HG02571 (cell line): ENCODE results near the gene CNTNAP2.
"Not testable (repeated sequence)": the region's sequence is repeated elsewhere in the genome, so short reads cannot be mapped to it uniquely, and the experiment has no call there.

ENCODE experiments used
- ATAC-seq: cut with Tn5 transposase; IDR thresholded peaks from one replicate; pipeline ENCODE4 v1.9.1; 2021; ENCODE audit warnings: mild to moderate bottlenecking, moderate library complexity; ENCODE audit not compliant: unreplicated experiment

CNTNAP2 gene

DNA sequence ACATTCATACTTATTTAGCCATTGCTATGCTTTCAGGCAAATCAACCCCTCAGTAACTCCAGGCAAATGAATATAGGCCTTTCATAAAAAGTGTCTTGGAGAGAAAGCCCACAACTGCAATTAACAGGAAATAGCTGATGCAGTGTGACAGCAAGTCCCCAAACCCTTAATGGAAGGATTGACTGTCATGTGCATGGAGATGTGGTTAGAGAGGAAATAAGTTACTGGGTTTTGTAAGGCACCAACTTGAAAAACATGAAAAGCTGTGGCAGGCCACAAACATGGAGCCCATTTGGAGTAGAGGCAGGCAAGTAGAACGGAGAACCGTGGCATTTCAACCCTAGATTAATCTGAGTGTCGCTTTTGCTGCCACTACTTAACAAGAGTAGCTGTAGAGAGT, 1924.6 kb downstream of the CNTNAP2 start:
- ATAC-seq: no peak

DNA sequence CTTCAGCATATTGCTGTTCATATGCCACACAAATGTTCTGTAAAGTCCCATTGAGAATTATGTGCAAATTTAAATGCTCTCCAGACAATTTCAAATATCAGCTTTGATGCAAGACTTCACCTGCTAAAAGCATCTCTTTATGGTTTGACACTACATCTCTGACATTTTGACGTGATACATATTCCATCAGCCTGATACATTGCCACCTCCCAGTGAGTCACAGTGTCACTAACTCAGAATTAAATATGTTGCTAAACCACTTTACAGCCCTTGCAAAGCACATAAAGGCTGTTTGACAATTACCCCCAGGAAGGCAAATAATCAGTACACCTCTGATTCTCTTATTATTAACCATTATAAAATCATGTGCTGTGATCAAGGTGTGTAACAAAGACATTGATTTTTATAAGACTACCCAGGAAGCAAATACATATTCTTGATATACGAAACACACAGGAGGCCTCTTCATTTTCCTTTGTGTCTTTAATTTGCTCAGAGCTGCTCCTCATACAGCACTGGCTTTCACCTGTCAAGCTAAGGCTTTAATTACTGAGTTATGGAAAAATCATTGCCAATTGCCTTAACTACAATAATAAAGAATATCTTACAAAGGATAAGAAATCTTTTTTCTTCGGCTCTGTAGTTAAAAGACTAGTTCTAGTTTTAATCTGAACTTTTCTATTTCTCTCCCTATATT, 1926.5 kb downstream of the CNTNAP2 start:
- no peak for ATAC-seq

DNA sequence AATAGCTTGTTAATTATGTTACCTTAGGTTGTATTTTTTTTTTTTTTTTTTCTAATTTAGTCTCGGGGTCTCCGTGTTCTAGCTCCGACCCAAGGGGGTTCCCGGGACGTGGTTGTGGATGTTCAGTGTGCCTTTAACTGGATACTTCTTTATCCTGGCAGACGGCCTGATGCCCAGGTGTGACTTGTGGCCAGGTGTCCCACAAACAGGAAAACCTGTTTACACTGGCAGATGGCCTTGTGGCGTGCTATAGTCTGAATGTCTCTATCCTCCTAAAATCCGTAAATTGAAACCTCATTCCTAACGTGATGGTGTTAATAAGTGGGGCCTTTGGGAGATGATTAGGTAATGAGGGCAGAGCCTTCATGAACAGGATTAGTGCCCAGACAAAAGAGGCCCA, 1927.6 kb downstream of the CNTNAP2 start:
- no peak for ATAC-seq

DNA sequence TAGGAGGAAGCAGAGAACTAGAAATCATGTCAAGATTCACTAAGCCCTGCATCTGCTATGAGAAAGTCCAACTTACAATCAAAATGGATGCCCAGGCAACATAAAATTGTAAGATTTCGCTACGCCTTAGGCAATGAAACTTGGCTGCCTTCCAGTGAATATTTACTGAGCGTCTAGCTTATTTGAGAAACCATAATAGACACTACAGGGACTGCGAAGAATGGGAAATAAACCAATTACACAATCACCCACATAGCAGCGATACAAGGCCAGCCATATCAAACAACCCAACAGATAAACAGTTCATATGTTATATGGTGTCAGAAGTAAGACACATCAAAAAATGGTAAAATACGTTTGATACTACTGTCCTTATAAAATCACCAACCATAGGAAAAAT, 1928.9 kb downstream of the CNTNAP2 start:
- ATAC-seq: no peak

DNA sequence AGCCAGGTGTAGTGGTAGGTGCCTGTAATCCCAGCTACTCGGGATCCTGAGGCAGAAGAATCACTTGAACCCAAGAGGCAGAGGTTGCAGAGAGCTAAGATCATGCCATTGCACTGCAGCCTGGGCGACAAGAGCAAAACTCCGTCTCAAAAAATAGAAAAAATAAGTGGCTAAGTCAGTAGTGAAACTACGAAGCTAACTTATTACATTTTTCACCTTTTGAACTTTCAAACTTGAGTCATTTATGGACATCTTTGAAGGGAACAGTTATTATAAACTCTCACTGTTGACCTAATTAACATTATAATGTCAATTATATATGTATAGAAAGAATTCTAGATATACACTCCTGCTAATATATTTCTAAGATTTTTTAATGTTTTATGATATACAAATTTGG, 1932.5 kb downstream of the CNTNAP2 start:
- ATAC-seq: no peak

DNA sequence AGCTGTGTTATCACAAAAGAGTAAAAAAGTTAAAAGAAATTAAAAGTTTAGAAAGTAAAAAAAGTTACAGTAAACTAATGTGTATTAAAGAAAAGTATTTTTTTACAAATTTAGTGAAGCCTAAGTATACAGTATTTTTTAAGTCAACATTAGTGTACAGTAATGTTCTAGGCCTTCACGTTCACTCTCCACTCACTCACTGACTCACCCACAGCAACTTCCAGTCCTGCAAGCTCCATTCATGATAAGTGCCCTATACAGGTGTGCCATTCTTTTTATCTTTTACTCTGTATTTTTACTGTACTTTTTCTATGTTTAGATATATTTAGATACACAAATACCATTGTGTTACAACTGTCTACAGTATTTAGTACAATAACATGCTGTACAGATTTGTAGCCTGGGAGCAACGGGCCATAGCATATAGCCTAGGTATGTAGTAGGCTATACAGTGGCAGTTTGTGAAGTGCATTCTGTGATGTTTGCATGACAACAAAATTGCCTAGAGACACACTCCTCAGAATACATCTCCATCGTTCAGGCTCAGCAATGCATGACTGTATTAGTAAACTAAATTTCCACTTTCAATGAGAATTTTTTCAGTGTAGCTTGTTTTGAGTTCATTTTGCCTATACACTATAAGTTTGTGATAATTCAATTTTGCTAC, 1934.0 kb downstream of the CNTNAP2 start:
- no peak for ATAC-seq

DNA sequence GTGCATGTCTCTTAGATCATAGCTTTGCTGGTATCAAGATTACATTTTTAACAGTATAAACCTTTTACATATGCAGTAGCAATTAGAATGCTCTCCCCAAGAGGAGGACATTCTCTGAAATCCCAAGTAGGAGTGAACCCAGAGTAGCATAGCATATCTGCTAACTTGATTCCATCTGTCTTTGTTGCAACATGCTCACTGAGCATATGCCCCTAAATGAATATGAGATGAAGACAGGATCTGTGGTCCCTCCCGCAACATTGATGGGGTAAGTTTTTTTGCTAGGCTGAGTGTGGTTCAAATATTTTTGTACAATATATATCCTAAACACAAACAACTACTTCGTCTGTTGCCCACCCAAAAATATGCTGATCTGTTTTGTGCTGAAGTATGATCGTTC, 1939.8 kb downstream of the CNTNAP2 start:
- ATAC-seq: no peak

DNA sequence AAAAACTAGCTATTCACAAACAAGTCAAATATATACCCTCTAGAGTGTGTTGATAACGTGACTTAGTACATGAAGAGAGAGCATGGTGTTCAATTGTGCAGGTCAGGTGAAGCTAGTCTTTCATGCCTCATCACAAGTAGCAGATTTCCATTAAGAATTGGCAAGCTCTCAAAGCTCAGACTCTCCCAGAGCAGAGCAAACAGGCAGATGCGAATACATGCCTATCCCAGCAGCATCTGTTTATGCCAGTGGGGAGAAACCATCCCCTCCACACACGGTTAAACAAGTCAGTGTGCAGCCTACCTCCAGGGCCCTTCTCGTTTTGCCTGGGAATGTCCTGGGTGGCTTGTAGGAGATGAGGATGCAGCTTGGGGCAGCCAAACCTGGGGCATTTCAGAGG, 1941.5 kb downstream of the CNTNAP2 start:
- ATAC-seq: no peak

DNA sequence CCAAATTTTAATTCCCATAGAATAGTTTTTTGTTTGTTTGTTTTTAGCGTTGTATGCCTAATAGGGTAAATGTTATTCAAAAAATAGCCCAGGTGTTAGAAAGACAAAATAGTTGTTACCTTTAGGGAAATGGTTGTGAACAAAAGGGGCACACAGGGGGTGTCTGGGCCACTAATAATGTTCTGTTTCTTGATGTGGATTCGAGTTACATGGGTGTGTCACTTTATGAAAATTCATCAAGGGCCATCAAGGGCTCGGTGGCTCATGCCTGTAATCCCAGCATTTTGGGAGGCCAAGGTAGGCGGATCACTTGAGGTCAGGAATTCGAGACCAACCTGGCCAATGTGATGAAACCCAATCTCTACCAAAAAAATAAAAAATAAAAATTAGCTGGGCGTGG, 1942.2 kb downstream of the CNTNAP2 start:
- no peak for ATAC-seq

DNA sequence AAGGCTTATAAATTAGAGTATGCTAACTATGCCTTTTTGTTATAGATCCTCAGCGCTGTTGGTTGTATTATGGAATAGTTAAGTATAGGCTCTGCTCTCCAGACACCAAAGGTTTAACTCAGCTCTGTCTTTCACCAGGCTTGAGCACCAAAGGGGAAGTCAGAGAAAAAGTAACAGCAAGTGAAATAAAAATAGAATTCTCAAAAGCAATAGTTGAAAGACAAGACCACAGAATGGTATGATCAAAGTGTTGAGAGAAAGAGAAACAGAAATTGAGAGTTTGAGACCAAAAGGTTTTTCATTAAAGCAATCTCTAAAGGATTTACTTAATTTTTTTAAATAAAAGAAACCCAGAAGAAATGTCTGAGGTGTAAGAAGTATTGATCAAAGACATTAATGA, 1944.1 kb downstream of the CNTNAP2 start:
- ATAC-seq: peak; percentile 59

DNA sequence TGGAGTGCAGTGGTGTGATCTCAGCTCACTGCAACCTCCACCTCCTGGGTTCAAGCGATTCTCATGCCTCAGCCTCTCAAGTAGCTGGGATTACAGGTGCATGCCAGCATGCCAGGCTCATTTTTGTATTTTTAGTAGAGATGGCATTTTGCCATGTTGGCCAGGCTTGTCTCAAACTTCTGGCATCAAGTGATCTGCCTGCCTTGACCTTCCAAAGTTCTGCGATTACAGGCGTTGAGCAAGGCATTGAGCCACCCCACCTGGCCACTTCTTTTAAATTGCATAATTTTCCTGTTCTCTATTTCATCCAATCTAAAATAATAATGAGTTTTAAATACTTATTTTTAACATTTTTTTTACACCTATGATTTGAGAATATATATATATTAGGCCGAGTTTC, 1961.5 kb downstream of the CNTNAP2 start:
- not testable (repeated sequence) for ATAC-seq

DNA sequence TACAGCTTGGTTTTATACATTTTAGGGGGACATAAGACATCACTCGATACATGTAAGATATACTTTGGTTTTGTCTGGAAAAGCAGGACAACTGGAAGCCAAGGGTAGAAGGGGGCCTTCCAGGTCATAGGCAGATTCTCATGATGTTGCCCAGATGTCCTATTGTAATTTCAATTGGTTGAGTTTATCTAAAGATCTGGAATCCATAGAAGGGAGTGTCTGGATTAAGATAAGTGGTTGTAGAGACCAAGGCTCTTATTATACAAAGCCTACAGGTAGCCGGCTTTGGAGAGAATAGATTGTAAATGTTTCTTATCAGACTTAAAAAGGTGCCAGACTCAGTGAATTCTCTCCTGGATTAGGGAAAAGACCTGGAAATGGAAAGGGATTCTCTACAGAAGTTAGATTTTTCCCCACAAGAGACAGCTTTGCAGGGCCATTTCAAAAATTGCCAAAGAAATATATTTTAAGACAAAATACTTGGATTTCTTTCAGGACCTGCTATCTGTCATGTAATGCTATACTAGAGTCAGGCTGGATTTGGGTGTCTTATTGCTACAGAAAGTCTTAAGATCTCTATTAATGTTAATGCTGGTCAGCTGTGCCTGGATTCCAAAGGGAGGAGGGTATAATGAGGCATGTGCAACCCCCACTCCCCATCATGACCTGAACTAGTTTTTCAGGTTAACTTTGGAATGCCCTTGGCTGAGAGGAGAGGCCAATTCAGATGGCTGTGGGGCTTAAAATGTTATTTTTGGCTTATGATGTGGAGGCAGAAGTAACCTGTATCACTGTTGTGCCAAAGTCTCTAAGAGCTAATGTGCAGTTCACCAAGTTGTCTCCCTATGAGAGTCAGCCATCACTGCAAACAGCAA, 1962.8 kb downstream of the CNTNAP2 start:
- no peak for ATAC-seq

DNA sequence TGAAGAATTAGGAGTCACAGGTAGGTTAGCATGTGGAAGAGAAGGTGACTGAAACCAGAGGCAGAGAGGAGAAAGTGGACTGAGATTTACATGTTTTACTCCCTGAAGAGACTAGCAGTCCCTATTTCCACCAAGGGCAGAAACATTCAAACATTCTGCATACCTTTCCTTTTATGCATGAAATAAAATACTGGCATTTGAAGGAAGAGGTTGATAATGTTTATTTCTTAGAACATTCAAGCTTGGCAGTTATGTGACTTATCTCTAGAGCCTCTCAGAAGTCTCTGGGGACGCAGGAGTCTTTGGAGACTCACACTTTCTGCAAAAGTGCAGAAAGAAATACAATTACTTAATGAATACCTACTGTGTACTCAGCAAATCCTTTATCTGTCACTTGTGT, 1966.8 kb downstream of the CNTNAP2 start:
- no peak for ATAC-seq

DNA sequence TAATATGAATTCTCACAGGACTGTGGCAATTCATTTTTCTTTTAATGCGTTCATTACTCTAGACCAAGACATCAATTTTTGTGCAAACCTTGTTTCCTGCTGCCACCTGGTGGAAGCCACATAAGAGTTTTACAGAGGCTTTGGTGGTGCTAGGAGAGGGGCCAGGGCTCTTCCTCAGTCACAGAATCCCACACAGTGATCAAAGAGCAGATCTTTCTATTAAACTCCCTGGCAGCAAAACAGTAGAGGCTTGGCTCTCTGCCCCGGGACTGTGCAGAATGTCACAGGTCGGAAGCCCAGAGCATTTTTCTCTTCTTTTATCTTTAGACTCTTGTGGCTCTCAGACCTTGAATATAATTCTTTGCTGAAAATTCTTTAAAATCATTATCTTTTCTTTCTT, 1967.5 kb downstream of the CNTNAP2 start:
- no peak for ATAC-seq

DNA sequence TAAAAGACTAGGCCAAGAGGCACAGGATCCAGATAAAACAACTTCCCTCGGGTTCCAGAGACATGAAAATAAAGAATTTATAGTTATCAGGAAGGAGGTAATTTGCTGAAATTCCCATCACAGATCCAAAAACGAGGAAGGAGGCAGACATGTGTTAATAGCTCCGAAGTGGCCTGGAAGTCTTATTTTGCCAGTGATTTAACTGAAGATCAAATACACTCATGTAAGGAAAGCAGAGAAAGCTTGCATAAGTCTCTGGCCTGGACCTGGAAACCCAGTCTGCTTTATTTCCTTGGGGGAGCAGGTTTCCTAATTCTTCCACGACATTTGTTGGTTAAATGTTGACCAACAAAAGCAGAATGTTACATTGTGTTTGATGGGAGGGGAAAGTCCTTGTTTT, 1975.3 kb downstream of the CNTNAP2 start:
- ATAC-seq: no peak

DNA sequence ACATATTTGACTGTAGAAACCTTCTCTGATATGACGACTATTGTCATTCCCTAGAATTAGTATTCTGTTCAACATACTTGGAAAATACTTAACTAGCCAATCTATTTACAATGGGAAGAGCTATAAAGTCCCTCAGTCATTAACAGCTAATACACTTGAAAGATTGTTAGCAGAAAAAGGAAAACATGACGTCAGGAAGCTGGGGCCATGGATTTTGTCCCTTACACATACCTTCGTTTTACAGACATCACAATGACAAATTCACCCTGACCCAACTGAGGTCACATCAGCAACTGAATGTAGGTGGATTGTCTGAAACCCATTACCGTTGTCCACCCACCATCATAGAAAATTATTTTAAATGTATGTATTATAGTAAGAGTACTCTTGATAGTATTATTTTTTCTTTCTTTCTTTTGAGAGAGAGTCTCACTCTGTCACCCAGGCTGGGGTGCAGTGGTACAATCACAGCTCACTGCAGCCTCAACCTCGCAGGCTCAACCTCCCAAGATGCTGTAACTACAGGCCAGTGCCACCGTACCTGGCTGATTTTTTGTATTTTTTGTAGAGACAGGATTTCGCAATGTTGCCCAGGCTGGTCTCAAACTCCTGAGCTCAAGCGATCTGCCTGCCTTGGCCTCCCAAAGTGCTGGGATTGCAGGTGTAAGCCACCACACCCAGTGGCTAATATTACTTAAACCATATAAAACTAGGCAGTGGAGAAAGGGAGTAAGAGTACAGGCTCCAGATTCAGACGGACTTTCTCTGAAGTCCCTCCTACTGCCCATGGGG, 1977.0 kb downstream of the CNTNAP2 start:
- no peak for ATAC-seq

DNA sequence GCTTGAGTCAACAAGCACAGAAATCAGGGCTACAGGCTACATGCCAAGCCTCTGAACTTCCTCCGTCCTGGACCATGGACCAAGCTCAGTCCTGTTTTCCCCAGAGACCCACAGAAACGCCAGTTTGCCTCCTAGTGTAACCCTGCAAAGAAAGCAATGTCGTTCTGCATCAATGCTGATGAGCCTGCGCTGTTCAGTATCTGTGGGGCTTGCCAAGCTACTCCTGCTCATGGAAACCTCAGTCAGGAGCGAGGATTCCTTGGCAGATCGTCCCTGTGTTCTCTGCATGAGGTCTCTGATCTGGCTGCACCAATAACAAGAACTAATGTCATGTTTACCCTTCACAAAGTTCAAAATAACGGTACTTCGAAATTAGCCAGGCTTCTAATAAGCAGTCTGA, 1978.5 kb downstream of the CNTNAP2 start:
- ATAC-seq: no peak

DNA sequence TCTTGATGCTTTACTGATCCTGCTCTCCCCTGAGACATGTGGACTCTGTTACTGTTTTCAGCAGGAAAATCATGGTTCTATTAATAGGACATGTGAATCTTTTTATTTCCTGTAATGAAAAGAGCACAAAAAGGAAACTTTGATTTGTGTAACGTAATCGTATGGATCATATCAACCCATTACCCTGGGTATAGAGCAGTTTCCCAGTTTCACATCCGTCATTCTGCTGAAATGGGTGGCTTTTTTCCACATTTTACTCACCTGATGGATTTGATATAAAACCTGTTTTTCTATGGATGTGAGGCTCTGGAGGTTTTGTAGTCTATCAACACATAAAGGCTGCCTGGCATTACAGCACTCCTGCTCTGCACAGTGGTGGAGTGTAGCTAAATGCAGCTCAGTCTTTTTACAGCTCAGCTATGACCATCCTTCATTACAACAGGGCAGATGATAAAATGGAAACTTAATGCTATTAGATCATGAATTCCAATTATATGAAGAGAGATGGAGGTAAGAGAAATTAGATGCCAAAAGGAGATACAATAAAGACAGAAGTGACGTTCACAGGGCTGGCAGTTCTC, 1987.6 kb downstream of the CNTNAP2 start:
- ATAC-seq: no peak

DNA sequence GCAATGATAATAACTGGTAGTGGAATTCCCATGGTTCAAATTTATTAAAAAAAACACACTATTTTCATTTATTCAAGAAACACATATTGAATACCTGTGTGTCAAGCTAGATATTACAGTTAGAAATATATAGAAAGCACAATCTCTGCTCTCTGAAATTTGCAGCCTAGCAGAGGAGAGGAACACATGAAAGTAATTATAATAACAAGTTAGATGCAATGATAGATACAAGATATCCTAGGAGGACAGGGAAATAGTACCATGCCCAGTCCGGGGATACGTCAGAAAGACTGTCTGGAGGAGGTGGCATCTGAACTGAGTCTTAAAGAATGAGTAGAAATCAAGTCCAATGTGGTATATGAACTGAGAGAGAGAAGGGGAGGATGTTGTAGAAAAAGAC, 1988.3 kb downstream of the CNTNAP2 start:
- no peak for ATAC-seq

DNA sequence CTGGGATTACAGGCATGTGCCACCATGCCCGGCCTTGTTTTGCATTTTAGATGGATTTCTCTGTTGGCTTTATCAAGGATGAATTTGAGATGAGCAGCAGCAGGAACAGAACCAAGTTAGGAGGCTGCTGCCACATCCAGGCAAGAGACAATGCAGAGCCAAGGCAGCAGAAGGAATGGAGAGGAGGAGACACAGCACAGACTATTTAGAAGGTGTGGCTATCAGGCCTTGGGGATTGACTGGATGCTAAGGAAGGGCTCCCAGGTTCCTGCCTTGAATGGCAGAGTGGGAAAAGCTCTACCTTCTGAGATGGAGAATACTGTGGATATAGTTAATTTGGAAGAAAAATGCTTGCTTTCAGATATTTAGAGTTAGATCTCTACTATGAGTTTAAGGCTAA, 1989.3 kb downstream of the CNTNAP2 start:
- ATAC-seq: no peak
